HL-60/S4 (cell line): ENCODE results near the gene ZNF839.
"Not testable (repeated sequence)": the region's sequence is repeated elsewhere in the genome, so short reads cannot be mapped to it uniquely, and the experiment has no call there.

Source experiments
- in situ Hi-C: fragments of 300-500 bp; cut with MboI; formaldehyde crosslinking; loops from 2 replicates; pipeline ENCODE4 v1.14.3; 2022; ENCODE audit warnings: low sequenced_read_pairs

The ZNF839 gene

GRCh38 chr14:102304611-102305506 is 14.7 kb upstream of the ZNF839 start, which contains the start of gene MOK:
Gene MOK (minus strand): TSS chr14:102305164. CDS start chr14:102304968, 196 bp downstream.
- in situ Hi-C loops = loop anchor here (25.0 kb wide), 1 partner anchor 593 kb away; no protein-coding TSS in a partner anchor

GRCh38 chr14:102314242-102315011 is 5.1 kb upstream of the ZNF839 start:
- in situ Hi-C loops = loop anchor here (10.0 to 25.0 kb wide), 3 partner anchors 200 to 602 kb away; partner anchors contain the start of gene DYNC1H1

- in situ Hi-C loops = loop anchor here (10.0 to 25.0 kb wide), 3 partner anchors 200 to 603 kb away; partner anchors contain the start of gene DYNC1H1
Observed at GRCh38 chr14:102315121-102315520, 4.4 kb upstream of the ZNF839 start.

GRCh38 chr14:102316338-102316742 is 3.2 kb upstream of the ZNF839 start:
- in situ Hi-C loops = loop anchor here (10.0 to 25.0 kb wide), 3 partner anchors 198 to 604 kb away; partner anchors contain the start of gene DYNC1H1

- in situ Hi-C loops = loop anchor here (10.0 to 25.0 kb wide), 3 partner anchors 198 to 605 kb away; partner anchors contain the start of gene DYNC1H1
Observed at GRCh38 chr14:102316743-102317563, 2.6 kb upstream of the ZNF839 start.

- in situ Hi-C loops = loop anchor here (10.0 to 25.0 kb wide), 3 partner anchors 197 to 605 kb away; partner anchors contain the start of gene DYNC1H1
Observed at GRCh38 chr14:102317564-102318248, 1.8 kb upstream of the ZNF839 start.

GRCh38 chr14:102318781-102319276 is 717 bp upstream of the ZNF839 start:
- in situ Hi-C loops = loop anchor here (10.0 to 25.0 kb wide), 3 partner anchors 196 to 607 kb away; partner anchors contain the start of gene DYNC1H1

GRCh38 chr14:102320033-102320660 is 601 bp downstream of the ZNF839 start:
- in situ Hi-C loops = loop anchor here (25.0 kb wide), 1 partner anchor 608 kb away; no protein-coding TSS in a partner anchor

- in situ Hi-C loops = loop anchor here (25.0 kb wide), 1 partner anchor 609 kb away; no protein-coding TSS in a partner anchor
Observed at GRCh38 chr14:102320671-102321455, 1.3 kb downstream of the ZNF839 start.

- in situ Hi-C loops = loop anchor here (25.0 kb wide), 1 partner anchor 609 kb away; no protein-coding TSS in a partner anchor
Observed at GRCh38 chr14:102321456-102322422, 2.2 kb downstream of the ZNF839 start.

- in situ Hi-C loops = loop anchor here (25.0 kb wide), 1 partner anchor 611 kb away; no protein-coding TSS in a partner anchor
Observed at GRCh38 chr14:102323102-102323501, 3.6 kb downstream of the ZNF839 start.

- in situ Hi-C loops = no loop called here
Observed at GRCh38 chr14:102325791-102326345, 6.3 kb downstream of the ZNF839 start.

- in situ Hi-C loops = no loop called here
Observed at GRCh38 chr14:102326583-102326982, 7.0 kb downstream of the ZNF839 start.

GRCh38 chr14:102329381-102329780 is 9.8 kb downstream of the ZNF839 start:
- in situ Hi-C loops = not testable (repeated sequence)

- in situ Hi-C loops = no loop called here
Observed at GRCh38 chr14:102330806-102331205, 11.3 kb downstream of the ZNF839 start.

GRCh38 chr14:102333390-102333789 is 13.8 kb downstream of the ZNF839 start:
- in situ Hi-C loops = no loop called here
